ENCODE measurements around the gene SENP3. TPM values are rescaled to one million over a fixed set of nuclear protein-coding genes. Genes with fewer than 3 reads are reported as not detected.

The SENP3 gene
- total RNA-seq, 1 donor from 2014 or later, result 39.8 TPM

DNA sequence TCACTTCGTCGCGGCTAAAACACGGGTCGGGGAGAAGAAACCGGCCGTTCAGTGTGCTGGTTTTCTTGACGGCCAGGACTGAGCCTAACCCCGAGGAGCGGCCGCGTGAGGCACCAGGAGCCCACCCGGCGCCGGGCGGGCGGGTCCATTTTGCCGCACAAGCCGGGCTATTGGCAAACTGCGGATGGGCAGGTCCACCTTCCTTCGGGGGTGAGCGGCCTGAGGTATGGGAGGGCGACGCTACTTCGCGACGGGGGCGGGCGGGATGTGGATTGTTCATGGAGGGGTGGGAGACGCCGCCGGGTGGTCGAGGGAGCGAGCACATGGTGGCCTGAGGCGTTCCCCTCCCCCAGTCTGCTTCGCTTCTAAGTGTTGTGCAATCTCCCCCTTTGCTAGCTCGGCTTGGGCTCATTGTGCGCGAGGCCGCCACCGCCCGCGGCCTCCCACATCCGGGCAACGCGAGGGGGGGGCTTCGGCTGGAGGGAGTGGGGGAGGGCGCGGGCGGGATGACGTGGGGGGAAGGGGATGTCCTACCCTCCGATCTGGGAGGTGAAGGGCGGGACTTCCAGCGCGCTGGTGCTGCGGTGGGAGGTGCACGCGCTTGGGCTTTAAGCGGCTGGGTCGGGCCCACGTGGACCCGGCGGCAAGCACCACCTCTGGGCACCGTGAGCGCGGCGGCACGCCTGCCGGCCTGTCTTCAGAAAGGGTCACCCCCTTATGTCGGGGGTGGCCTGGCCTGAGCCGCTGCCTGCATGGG, 11.8 kb downstream of the SENP3 start:
- peak; percentile 87 for ATAC-seq
- intact Hi-C loops (cut with DNase I), result no loop called here
- peak; percentile 94 for DNase-seq (ENCODE audit: low spot score)

GRCh38 chr17:7574176-7574953, 12.6 kb downstream of the SENP3 start:
- no peak for DNase-seq (ENCODE audit: low spot score)
- no peak for ATAC-seq
- intact Hi-C loops (cut with DNase I), result no loop called here

GRCh38 chr17:7575481-7575883, 13.8 kb downstream of the SENP3 start:
- ATAC-seq (no peak), DNase-seq (ENCODE audit: low spot score) (no peak)
- intact Hi-C loops (cut with DNase I), result no loop called here

DNA sequence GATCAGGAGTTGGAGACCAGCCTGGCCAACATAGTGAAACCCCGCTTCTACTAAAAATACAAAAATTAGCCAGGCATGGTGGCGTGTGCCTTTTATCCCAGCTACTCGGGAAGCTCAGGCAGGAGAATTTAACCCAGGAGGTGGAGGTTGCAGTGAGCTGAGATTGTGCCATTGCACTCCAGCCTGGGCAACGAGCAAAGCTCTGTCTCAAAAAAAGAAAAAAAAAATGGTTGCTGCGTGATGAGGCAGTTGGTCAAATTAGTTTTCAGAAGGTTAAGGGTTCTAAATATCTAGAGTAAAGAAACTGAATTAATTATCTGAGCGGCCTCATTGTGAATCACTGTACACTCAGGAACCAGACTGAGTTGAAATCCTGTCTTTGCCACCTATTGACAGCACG, 14.2 kb downstream of the SENP3 start:
- DNase-seq (ENCODE audit: low spot score) (no peak), ATAC-seq (no peak)
- intact Hi-C loops (cut with DNase I), result no loop called here

DNA sequence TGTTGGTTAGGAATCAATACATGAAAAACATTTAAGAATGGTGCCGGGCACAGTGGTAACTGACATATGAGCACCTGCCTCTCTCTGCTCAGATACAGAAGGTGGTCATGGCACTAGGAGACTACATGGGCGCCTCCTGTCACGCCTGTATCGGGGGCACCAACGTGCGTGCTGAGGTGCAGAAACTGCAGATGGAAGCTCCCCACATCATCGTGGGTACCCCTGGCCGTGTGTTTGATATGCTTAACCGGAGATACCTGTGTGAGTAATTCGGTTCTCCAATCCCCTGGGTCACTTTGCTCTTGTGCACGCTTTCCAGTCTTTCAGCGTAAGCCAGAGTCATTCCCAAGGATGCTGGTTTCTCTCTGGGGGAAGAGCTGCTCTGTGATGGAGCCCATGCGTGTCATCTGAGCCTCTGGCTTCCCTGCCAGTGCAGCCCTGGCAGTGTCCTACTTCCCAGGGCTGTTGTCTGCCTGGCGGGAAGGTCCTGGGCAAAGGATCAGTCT, 14.8 kb downstream of the SENP3 start:
- DNase-seq (ENCODE audit: low spot score) (no peak), ATAC-seq (no peak)
- intact Hi-C loops (cut with DNase I), result no loop called here

- intact Hi-C loops (cut with DNase I), result no loop called here
- no peak for ATAC-seq
Observed at GRCh38 chr17:7577327-7578199, 15.8 kb downstream of the SENP3 start.

DNA sequence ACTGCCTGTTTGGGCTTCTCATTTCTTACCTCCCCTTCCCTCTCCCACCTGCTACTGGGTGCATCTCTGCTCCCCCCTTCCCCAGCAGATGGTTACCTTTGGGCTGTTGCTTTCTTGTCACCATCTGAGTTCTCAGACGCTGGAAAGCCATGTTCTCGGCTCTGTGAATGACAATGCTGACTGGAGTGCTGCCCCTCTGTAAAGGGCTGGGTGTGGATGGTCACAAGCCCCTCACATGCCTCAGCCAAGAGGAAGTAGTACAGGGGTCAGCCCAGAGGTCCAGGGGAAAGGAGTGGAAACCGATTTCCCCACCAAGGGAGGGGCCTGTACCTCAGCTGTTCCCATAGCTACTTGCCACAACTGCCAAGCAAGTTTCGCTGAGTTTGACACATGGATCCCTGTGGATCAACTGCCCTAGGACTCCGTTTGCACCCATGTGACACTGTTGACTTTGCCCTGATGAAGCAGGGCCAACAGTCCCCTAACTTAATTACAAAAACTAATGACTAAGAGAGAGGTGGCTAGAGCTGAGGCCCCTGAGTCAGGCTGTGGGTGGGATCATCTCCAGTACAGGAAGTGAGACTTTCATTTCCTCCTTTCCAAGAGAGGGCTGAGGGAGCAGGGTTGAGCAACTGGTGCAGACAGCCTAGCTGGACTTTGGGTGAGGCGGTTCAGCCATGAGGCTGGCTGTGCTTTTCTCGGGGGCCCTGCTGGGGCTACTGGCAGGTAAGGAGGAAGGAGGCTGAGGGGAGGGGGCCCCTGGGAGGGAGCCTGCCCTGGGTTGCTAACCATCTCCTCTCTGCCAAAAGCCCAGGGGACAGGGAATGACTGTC, 17.5 kb downstream of the SENP3 start, which contains the start of gene CD68:
CD68 (plus strand) TSS at position 638 of the 833 bp plus-strand sequence; CDS start at position 678, 40 bp downstream.
- peak; percentile 60 for ATAC-seq
- peak; percentile 78 for DNase-seq (ENCODE audit: low spot score)
- intact Hi-C loops (cut with DNase I), result no loop called here

More at GRCh38 chr17:7577327-7578199, 15.8 kb downstream of the SENP3 start:
- DNase-seq (ENCODE audit: low spot score), result no peak

- DNase-seq (ENCODE audit: low spot score), result no peak
- ATAC-seq, result no peak
- intact Hi-C loops (cut with DNase I), result no loop called here
Observed at GRCh38 chr17:7579834-7580603, 18.3 kb downstream of the SENP3 start.

DNA sequence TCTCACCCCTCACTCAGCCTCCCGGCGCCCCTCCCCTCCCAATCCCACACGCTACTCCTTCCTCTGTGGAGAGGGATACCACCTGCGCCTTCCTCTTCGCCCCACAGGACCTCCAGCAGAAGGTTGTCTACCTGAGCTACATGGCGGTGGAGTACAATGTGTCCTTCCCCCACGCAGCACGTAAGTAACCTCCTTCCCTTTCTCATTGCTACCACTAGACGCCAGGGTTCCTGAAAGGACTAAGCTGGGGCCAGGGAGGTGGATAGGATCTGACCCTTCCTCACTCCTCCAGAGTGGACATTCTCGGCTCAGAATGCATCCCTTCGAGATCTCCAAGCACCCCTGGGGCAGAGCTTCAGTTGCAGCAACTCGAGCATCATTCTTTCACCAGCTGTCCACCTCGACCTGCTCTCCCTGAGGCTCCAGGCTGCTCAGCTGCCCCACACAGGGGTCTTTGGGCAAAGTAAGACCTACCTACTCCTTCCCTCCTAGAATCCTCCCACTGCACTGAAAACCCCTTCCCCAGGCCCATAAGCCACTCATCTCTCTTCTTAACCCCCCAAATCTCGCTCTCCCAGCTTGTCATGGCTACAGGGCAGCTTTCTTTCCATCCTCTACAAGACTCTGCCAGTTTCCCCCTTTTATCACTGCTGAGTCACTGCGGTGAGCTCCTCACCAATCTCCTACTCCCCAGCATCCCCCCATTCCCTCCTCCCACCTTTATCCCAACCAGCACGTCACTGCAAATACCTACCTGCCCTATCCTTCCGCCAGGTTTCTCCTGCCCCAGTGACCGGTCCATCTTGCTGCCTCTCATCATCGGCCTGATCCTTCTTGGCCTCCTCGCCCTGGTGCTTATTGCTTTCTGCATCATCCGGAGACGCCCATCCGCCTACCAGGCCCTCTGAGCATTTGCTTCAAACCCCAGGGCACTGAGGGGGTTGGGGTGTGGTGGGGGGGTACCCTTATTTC, 19.2 kb downstream of the SENP3 start:
- intact Hi-C loops (cut with DNase I), result no loop called here
- ATAC-seq (no peak), DNase-seq (ENCODE audit: low spot score) (no peak)

DNA sequence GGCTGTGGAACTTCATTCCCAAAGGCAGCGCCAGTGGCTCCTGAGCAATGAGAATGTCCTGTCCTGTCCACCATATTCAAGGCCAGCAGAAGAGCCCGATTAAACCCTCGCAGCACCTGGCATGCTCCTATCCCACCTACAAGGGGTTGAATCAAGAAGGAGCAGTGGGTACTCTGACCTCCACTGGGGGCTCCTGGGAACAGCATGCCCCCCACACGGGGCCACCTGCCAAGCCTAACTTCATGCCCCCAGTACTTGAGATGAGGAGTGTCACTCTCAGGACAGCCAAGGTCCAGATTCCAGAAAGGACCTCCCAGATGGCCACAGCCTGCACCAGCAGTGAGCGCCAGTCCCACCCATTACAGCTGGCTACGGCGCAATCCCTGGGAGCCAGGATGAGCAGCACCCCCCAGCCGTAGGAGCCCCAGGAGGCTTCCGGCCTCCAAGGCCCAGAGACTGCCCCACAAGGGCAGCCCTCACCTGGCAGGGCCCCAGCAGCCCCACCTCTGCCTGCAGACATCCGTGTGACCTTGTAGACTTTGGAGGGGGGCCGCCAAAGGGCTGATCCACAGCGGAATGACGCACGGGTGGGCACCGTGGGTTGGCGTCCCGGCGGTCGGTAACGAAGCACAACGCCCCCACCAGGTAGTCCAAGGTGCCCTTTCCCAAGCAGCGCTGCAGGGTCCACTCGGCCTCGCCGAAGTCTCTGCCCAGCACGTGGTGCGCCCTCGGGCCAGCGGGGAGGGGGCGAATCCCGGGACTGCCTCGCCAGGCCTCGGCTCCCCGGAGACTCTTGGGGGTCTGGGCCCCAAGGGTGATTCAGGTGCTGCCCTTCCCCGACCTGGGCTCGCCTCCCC, 20.9 kb downstream of the SENP3 start:
- ATAC-seq, result no peak
- intact Hi-C loops (cut with DNase I), result no loop called here
- peak; percentile 80 for DNase-seq (ENCODE audit: low spot score)

GRCh38 chr17:7583253-7584109, 21.8 kb downstream of the SENP3 start, which contains the start of gene MPDU1:
TSS of gene MPDU1 (plus strand) at chr17:7583852. CDS start at chr17:7583863, 11 bp downstream.
- peak; percentile 98 for DNase-seq (ENCODE audit: low spot score)
- intact Hi-C loops (cut with DNase I), result no loop called here
- ATAC-seq, result peak; percentile 91

GRCh38 chr17:7586673-7587419, 25.1 kb downstream of the SENP3 start:
- ATAC-seq (no peak), DNase-seq (ENCODE audit: low spot score) (no peak)
- intact Hi-C loops (cut with DNase I), result no loop called here

DNA sequence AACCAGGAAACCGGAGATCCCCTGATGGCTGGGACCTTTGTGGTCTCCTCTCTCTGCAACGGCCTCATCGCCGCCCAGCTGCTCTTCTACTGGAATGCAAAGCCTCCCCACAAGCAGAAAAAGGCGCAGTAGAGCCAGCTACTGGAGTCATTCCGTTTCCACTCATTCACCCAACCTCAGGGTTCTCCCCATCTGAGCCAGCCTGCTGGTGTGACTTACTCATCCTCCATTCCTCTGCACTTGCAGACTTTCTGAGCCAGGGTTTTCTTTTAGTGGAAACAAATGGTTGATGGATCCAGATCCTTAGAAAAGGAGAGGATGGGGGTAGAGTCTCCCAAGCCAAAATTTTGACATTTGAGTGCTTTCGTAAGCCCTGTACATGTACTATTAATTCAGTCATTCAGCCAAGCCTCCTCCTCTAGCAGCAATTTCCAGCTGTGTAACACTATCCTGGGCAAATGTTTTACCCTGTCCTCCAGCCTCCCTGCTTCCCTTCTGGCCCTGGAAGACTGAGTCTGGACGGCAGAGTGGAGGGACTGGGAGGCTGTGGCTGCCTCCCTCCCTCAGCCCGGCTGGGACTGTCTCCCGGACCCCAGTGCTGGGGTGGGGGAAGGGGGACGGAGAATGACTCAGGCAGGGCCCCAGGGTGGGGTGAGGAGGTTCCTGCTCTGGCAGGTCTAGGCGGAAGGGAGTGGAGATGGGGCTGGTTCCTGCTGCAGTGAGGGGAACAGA, 25.9 kb downstream of the SENP3 start:
- intact Hi-C loops (cut with DNase I), result no loop called here
- ATAC-seq, result no peak

More for the DNA sequence above, 25.9 kb downstream of the SENP3 start:
- no peak for DNase-seq (ENCODE audit: low spot score)

Data from sciatic nerve (tissue), 2 donors.